ENCODE measurements around the gene ZNF408.

Gene ZNF408

DNA sequence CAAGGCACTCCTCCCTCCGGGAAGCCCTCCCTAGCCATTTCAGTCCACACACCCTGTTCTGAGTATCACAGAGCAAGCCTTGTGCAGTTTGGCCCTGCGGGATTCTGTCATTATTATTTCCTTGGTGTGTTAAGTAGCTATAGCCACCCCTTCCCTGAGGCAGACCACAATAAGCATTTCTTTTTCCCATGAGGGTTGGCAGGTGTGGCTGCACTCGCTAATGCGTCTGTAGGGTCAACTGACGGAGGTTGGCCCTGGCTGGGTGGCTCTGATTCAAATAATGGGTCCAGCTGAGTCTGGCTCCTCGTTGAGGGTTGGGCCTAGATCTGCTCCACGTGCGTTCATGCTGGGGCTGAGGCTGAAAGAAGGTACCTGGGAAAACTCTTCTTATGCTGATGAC, 23.3 kb downstream of the ZNF408 start:
- DNase-seq (ENCODE audit: extremely low read depth, low read depth): no peak
- H3K4me3 ChIP-seq (replicated peaks; ENCODE audit: low read depth, low read length): no peak overlapping the region

DNA sequence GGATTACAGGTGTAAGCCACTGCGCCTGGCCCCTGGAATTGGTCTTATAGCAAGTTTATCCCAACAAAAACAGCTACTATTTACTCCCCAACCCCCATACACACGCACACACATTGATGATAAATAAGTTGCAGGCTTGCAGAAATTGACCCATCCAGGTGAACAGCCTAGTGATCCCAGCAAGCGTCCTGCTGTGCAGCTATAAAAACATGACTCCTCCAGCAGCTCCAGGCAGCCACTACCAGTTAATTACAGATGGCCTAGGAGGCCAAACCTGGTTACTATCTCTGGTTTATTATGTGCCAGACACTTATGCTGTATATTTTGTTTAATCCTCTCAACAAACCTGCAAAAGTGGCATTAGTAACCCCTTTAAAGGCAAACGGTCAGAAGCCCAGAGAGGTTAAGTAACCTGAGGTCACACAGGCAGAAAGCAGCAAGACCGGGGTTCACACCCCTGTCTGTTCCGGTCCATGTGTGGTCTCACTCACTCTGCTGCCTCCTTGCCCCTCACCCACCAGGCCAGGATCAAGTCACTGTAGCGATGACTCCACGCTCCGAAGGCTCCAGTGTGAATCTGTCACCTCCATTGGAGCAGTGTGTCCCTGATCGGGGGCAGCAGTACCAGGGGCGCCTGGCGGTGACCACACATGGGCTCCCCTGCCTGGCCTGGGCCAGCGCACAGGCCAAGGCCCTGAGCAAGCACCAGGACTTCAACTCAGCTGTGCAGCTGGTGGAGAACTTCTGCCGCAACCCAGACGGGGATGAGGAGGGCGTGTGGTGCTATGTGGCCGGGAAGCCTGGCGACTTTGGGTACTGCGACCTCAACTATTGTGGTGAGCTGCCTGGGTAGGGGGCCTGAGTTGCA, 24.7 kb downstream of the ZNF408 start:
- no peak for DNase-seq (ENCODE audit: extremely low read depth, low read depth)
- no peak overlapping the region for H3K4me3 ChIP-seq (replicated peaks; ENCODE audit: low read depth, low read length)
- TF ChIP-seq, protein P1, sequence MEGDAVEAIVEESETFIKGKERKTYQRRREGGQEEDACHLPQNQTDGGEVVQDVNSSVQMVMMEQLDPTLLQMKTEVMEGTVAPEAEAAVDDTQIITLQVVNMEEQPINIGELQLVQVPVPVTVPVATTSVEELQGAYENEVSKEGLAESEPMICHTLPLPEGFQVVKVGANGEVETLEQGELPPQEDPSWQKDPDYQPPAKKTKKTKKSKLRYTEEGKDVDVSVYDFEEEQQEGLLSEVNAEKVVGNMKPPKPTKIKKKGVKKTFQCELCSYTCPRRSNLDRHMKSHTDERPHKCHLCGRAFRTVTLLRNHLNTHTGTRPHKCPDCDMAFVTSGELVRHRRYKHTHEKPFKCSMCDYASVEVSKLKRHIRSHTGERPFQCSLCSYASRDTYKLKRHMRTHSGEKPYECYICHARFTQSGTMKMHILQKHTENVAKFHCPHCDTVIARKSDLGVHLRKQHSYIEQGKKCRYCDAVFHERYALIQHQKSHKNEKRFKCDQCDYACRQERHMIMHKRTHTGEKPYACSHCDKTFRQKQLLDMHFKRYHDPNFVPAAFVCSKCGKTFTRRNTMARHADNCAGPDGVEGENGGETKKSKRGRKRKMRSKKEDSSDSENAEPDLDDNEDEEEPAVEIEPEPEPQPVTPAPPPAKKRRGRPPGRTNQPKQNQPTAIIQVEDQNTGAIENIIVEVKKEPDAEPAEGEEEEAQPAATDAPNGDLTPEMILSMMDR (IDR thresholded peaks at IDR 0.05; ENCODE audit: low read depth, low read length, missing control alignments): no peak

More for the DNA sequence above, 23.3 kb downstream of the ZNF408 start:
- TF ChIP-seq, protein P1 (IDR thresholded peaks at IDR 0.05; ENCODE audit: low read depth, low read length, missing control alignments): no peak

DNA sequence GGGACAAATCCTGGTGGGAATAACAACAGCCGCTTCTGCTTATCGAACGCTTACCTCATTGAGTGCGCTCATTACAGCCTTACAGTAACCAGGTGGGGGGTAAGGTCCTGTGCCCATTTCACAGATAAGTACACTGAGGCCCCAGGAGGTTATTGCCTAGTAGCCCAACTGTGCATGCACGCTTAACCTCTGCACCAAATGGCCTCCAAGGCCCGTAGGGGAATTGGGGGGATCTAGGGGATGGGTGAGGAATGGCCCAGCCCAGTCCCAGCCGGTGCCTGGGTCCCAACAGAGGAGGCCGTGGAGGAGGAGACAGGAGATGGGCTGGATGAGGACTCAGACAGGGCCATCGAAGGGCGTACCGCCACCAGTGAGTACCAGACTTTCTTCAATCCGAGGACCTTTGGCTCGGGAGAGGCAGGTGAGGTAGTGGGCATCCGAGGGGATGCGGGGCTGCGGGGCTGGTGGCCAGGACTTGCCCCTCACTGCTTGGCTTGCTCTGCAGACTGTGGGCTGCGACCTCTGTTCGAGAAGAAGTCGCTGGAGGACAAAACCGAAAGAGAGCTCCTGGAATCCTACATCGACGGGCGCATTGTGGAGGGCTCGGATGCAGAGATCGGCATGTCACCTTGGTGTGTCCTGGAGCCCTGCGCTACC, 25.5 kb downstream of the ZNF408 start:
- DNase-seq (ENCODE audit: extremely low read depth, low read depth): no peak
- no peak overlapping the region for H3K4me3 ChIP-seq (replicated peaks; ENCODE audit: low read depth, low read length)
- TF ChIP-seq, protein P1 (IDR thresholded peaks at IDR 0.05; ENCODE audit: low read depth, low read length, missing control alignments): no peak

DNA sequence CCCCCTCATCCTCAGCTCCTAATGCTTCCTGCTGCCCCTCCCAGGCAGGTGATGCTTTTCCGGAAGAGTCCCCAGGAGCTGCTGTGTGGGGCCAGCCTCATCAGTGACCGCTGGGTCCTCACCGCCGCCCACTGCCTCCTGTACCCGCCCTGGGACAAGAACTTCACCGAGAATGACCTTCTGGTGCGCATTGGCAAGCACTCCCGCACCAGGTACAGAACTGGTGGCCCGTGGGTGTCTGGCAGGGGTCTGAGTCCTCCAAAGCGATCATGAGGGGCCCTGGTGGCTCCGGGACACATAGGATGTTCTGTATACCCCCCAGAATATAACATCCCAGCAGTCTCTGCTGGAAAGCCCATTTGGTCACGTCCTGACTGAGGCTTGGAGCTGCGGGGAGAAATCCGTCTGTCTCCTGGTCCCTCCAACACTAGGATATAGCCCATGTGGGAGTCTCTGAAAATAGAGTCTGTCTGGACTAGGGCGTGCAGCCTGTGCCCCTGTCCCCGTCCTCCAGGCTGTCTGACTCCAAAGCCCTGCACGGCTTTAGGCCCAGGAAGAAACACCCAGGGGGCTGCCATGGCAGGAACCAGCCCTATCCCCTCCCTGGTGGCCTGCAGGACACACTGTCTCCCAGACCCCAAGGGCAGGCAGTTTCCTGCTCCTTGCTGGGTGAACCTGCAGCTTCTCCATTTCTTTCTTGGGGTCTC, 27.3 kb downstream of the ZNF408 start:
- H3K4me3 ChIP-seq (replicated peaks; ENCODE audit: low read depth, low read length): no peak overlapping the region
- TF ChIP-seq, protein P1 (IDR thresholded peaks at IDR 0.05; ENCODE audit: low read depth, low read length, missing control alignments): no peak

DNA sequence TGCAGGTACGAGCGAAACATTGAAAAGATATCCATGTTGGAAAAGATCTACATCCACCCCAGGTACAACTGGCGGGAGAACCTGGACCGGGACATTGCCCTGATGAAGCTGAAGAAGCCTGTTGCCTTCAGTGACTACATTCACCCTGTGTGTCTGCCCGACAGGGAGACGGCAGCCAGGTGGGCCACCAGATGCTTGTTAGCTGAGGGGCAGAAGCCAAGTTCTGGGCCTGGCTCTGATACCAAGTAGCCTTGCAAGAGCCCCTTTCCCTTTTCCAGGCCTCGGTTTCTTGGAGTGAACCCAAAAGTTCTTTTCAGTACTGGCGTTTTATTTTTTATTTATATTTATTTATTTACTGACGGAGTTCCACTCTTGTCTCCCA, 27.8 kb downstream of the ZNF408 start:
- TF ChIP-seq, protein P1 (IDR thresholded peaks at IDR 0.05; ENCODE audit: low read depth, low read length, missing control alignments): no peak
- H3K4me3 ChIP-seq (replicated peaks; ENCODE audit: low read depth, low read length): no peak overlapping the region
- no peak for DNase-seq (ENCODE audit: extremely low read depth, low read depth)

More for the DNA sequence above, 27.3 kb downstream of the ZNF408 start:
- no peak for DNase-seq (ENCODE audit: extremely low read depth, low read depth)

DNA sequence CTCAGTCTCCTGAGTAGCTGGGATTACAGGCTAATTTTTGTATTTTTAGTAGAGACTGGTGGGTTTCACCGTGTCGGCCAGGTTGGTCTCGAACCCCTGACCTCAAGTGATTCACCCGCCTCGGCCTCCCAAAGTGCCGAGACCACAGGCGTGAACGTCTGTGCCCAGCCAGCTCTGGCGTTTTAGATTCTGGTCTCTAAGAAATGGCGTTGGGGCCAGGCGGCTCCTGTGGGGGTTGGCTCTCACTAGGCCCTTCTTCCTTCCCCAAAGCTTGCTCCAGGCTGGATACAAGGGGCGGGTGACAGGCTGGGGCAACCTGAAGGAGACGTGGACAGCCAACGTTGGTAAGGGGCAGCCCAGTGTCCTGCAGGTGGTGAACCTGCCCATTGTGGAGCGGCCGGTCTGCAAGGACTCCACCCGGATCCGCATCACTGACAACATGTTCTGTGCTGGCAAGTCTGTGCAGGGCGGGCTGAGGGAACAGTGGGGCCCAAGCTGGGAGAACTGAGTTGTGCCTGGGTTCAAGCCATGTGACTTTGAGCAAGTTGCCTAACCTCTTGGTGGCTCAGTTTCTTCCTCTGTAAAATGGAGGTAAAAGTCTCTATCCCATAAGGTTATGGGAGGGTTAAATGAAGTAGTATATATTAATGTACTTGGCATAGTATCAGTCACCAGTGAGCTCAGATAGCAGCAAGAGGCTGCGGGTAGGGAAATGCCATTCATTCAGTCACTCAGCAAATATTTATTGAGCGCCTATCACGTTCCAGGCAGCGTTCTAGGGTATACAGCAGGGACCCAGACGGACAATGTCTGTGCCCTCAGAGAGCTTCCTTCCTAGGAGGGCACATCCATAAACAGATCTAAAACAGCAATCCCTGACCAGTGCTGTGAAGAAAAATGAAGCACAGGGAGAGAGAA, 28.5 kb downstream of the ZNF408 start:
- H3K4me3 ChIP-seq (replicated peaks; ENCODE audit: low read depth, low read length): no peak overlapping the region
- TF ChIP-seq, protein P1 (IDR thresholded peaks at IDR 0.05; ENCODE audit: low read depth, low read length, missing control alignments): no peak
- no peak for DNase-seq (ENCODE audit: extremely low read depth, low read depth)

Data from HFF-Myc (cell line).